GM13977 (cell line): ENCODE data around the gene NHERF1.

Experiments used
- DNase-seq: peaks from one replicate; pipeline ENCODE4 v3.0.0; 2012; ENCODE audit warnings: low spot score
- CTCF ChIP-seq: IDR thresholded peaks from 2 replicates; pipeline ENCODE4 v1.5.1; 2012; ENCODE audit warnings: mild to moderate bottlenecking, control low read depth; ENCODE audit not compliant: insufficient read depth; ENCODE audit errors: extremely low read depth, missing control alignments
- in situ Hi-C: fragments of 300-500 bp; cut with MboI; formaldehyde crosslinking; loops from one replicate; pipeline ENCODE4 v1.12.0; 2022; ENCODE audit warnings: low sequenced_read_pairs, low pct_unique_long_range_greater_than_20kb, mixed read lengths, inconsistent platforms; ENCODE audit not compliant: unreplicated experiment

Gene NHERF1

GRCh38 chr17:74785981-74786360 is 37.5 kb downstream of the NHERF1 start:
- TF ChIP-seq CTCF = no peak
- in situ Hi-C loops = no loop called here
- DNase-seq = no peak

GRCh38 chr17:74786431-74787055 is 38.1 kb downstream of the NHERF1 start:
- TF ChIP-seq CTCF = no peak
- no peak for DNase-seq
- in situ Hi-C loops = no loop called here

- TF ChIP-seq CTCF = no peak
- DNase-seq = no peak
- in situ Hi-C loops = no loop called here
Measured at GRCh38 chr17:74790161-74791058, 42.0 kb downstream of the NHERF1 start.

- TF ChIP-seq CTCF = no peak
- in situ Hi-C loops = no loop called here
- DNase-seq = no peak
Measured at GRCh38 chr17:74792586-74793105, 44.2 kb downstream of the NHERF1 start.

GRCh38 chr17:74795327-74796020 is 47.0 kb downstream of the NHERF1 start:
- no peak for DNase-seq
- no peak for TF ChIP-seq CTCF
- in situ Hi-C loops = no loop called here

GRCh38 chr17:74796211-74796610 is 47.8 kb downstream of the NHERF1 start:
- in situ Hi-C loops = no loop called here
- DNase-seq = no peak

More at GRCh38 chr17:74796211-74796610, 47.8 kb downstream of the NHERF1 start:
- TF ChIP-seq CTCF = no peak
